A549 (cell line): ENCODE measurements around the gene ZIC1. TPM values are rescaled to one million over a fixed set of nuclear protein-coding genes. Genes with fewer than 3 reads are reported as not detected.

Experiments
- ATAC-seq, 2 experiments: fragments of 200-7000 bp in 1 of 2; fragments of >200 bp in 1 of 2; cut with Nextera tagmentation in 1 of 2; cut with Tn5 transposase in 1 of 2; 3 replicates each; pipeline versions ENCODE4 v1.8.0 to v1.9.1; 2018 to 2020; ENCODE audit warnings: mild to moderate bottlenecking in 1 of 2, moderate library complexity in 1 of 2
- CTCF ChIA-PET: fragments of 300-600 bp; sonication (Branson Sonifier 250); formaldehyde crosslinking; extraction: SDS; loops from one replicate; lab custom pipeline; 2021; ENCODE audit warnings: antibody characterized with exemption, inconsistent platforms; lab: Yijun Ruan, JAX
- POLR2A ChIA-PET: fragments of 350-600 bp; formaldehyde crosslinking; extraction: SDS; loops from one replicate; lab custom pipeline; 2021; ENCODE audit warnings: antibody characterized with exemption, inconsistent platforms; lab: Yijun Ruan, JAX
- DNase-seq, 2 experiments: peaks; one replicate each; pipeline versions ENCODE4 v3.0.0 to v3.0.0-alpha.2; 2011 to 2016; ENCODE audit warnings: low read depth in 1 of 2, low spot score in 1 of 2
- FAIRE-seq: peaks from 2 replicates; lab custom pipeline; 2011; peaks lifted over from hg19 to GRCh38; lab: Jason Lieb, UNC
- H3K27ac ChIP-seq, 2 experiments: fragments of >200 bp; sonication (Bioruptor Twin); formaldehyde crosslinking; 3 replicates each; pipeline ENCODE4 v1.5.1; 2016 to 2017
- H3K4me1 ChIP-seq: fragments of >200 bp; sonication (Bioruptor Twin); formaldehyde crosslinking; 3 replicates; pipeline ENCODE4 v1.6.1; 2016
- H3K4me2 ChIP-seq: fragments of >200 bp; sonication (Bioruptor Twin); formaldehyde crosslinking; 3 replicates; pipeline ENCODE4 v1.6.1; 2016
- H3K4me3 ChIP-seq: fragments of >200 bp; sonication (Bioruptor Twin); formaldehyde crosslinking; 3 replicates; pipeline ENCODE4 v1.5.1; 2016
- H3K9me3 ChIP-seq: fragments of >200 bp; sonication (Bioruptor Twin); formaldehyde crosslinking; 3 replicates; pipeline ENCODE4 v1.6.1; 2016
- EP300 ChIP-seq, 2 experiments: fragments of >200 bp; sonication (Bioruptor Twin); formaldehyde crosslinking; IDR thresholded peaks; 2 replicates in 1 of 2; 3 replicates in 1 of 2; pipeline ENCODE4 v1.6.1; 2016 to 2017
- FOXS1 ChIP-seq: fragments of 250-450 bp; sonication (Bioruptor Pico); IDR thresholded peaks from 2 replicates; pipeline ENCODE4 v1.5.0; 2020; ENCODE audit warnings: mild to moderate bottlenecking, moderate library complexity
- GATA3 ChIP-seq: IDR thresholded peaks from 2 replicates; pipeline ENCODE4 v1.6.1; 2012; ENCODE audit warnings: borderline replicate concordance
- MYC ChIP-seq: IDR thresholded peaks from 2 replicates; pipeline ENCODE4 v1.6.1; 2012; ENCODE audit warnings: mild to moderate bottlenecking, inconsistent platforms, low read length, improper control_type of control experiment, borderline replicate concordance
- NFE2L2 ChIP-seq: fragments of 150-350 bp; conservative IDR thresholded peaks from 2 replicates; pipeline ENCODE4 v1.6.1; 2014; ENCODE audit warnings: low read length
- NR3C1 ChIP-seq: fragments of >200 bp; sonication (Bioruptor Twin); formaldehyde crosslinking; IDR thresholded peaks from 3 replicates; pipeline ENCODE4 v1.6.1; 2017
- POLR2AphosphoS2 ChIP-seq: conservative IDR thresholded peaks from 2 replicates; pipeline ENCODE4 v1.6.1; 2012; ENCODE audit warnings: low read length, improper control_type of control experiment, inconsistent platforms
- RAD21 ChIP-seq, 2 experiments: fragments of >200 bp in 1 of 2; sonication (Bioruptor Twin) in 1 of 2; formaldehyde crosslinking in 1 of 2; IDR thresholded peaks in 1 of 2; conservative IDR thresholded peaks in 1 of 2; 2 replicates in 1 of 2; 3 replicates in 1 of 2; pipeline ENCODE4 v1.6.1; 2012 to 2018; ENCODE audit warnings: inconsistent platforms in 1 of 2
- WGBS: methylation state at CpG from one replicate; pipeline ENCODE4 v1.1.6; 2017; ENCODE audit errors: missing lambda C conversion rate; 5-methylcytosine and 5-hydroxymethylcytosine counted together
- polyA plus RNA-seq, 4 experiments: library from polyadenylated mRNA; depleted of rRNA in 3 of 4; stranded (reverse); fragments of >200 nt; fragmentation: RNase III in 1 of 4; extraction: RNeasy Plus Mini Kit Qiagen cat#74134 plus additional on column Dnase treatment in 1 of 4; gene quantifications; 2 replicates in 3 of 4; 3 replicates in 1 of 4; pipeline ENCODE4 v1.2.3, GENCODE V29; 2011 to 2017
- TF ChIP-seq, protein P1 (sequence below): fragments of 450-650 bp; IDR thresholded peaks from 2 replicates; pipeline ENCODE4 v1.6.1; 2014; ENCODE audit warnings: antibody characterized with exemption
- TF ChIP-seq, protein P2 (sequence below): IDR thresholded peaks from 2 replicates; pipeline ENCODE4 v1.6.1; 2012
- TF ChIP-seq, protein P3 (sequence below): IDR thresholded peaks from 2 replicates; pipeline ENCODE4 v1.6.1; 2012
- TF ChIP-seq, protein P4 (sequence below): fragments of >200 bp; sonication (Bioruptor Twin); formaldehyde crosslinking; IDR thresholded peaks from 2 replicates; pipeline ENCODE4 v1.6.1; 2016
- TF ChIP-seq, protein P5 (sequence below): IDR thresholded peaks from 2 replicates; pipeline ENCODE4 v1.6.1; 2012; ENCODE audit warnings: low read depth, borderline replicate concordance

ZIC1 gene
- polyA plus RNA-seq, 2 of the 4 experiments (the other 2 are of a cell fraction): 0.01 TPM; not detected in 1

DNA sequence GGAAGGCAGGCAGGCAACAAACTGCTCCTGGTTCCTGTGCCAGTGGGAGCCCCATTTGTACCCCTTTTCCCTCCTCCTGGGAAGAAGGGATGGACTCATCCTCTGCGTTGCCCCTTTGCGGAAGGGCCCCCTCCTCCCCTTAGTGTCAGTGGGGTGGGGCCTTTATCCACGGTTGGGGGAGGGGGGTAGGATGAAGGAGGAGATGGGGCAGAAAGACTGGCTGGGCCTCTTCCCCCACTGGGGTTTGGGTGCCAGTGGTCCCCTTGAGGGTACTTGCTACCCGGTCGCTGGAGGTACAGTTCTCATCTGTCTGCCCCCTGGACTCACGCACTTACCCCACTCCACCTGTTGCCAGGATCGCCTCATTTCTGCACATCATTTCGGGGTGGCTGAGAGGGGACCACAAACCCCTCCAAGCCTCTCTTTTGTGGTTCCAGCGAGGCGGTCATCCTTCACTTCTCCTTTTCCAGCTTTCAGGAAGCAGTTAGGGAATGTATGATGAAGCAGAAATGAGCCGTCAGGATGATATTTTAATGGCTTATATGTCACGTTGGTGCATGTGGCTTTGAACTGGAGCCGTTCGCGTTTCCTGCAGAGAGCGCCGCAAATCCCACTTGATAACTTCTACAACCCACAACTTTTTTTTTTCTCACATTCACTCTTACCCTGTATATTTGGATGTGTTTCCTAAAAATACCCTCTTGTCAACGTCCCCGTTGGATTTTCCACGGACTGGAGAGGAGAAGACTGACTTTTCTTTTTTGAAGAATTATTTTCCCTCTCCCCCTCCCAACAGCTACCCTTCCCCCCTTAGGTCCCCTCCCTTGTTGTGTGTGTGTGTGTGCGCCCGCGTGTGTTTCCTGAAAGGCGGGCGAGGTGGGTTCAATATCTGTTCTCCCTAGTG, 2.9 kb upstream of the ZIC1 start, which contains the start of gene ZIC4:
TSS of gene ZIC4 (minus strand) at position 516 of the 904 bp plus-strand sequence. CDS start 3,746 bp downstream, outside the sequence.
- H3K27ac ChIP-seq: no peak within 1 kb of the TSS
- TF ChIP-seq POLR2AphosphoS2 (no peak), RAD21 (conservative IDR thresholded peaks at IDR 0.05 in 1 of 2, IDR thresholded peaks at IDR 0.05 in 1 of 2) (no peak)
- TF ChIP-seq, all 56 proteins: peak for 0
- WGBS: 85% methylated on average over 25 of the region's 25 CpGs
- DNase-seq (no peak), FAIRE-seq (no peak), ATAC-seq (no peak)
- Histone ChIP-seq H3K4me3 (no peak within 1 kb of the TSS), H3K9me3 (no peaks in the 10 kb centered on the region), H3K4me2 (peak within 1 kb of the TSS; percentile 21; the same call in 1 of the 3 replicates), H3K4me1 (no peaks in the 10 kb centered on the region)
- POLR2A ChIA-PET: no interaction called here
- CTCF ChIA-PET: no interaction called here

DNA sequence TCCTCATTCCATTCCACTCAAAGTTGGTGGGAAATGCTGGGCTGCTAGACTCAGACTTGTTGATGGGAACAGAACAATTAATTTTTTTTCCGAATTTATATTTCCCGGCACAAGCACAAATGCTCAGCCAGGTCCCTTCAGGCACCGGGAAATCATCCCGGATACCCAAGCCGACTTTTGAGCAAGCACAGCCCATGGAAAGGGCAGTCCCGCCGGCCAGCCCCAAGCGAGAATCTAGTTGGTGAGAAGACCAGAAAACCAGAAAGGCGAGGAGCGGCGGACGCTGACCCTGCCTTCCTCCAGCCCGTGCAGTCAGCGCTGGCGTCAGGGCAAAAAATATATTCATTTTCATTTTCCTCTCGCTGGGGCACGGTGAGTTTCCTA, 2.1 kb upstream of the ZIC1 start:
- H3K27ac ChIP-seq: no peak overlapping the region
- DNase-seq: no peak
- H3K9me3 ChIP-seq: no peaks in the 10 kb centered on the region
- 45% methylated on average over 17 of the region's 17 CpGs for WGBS
- no peak overlapping the region for H3K4me3 ChIP-seq
- FAIRE-seq: no peak
- POLR2A ChIA-PET: no interaction called here
- TF ChIP-seq, protein P1, sequence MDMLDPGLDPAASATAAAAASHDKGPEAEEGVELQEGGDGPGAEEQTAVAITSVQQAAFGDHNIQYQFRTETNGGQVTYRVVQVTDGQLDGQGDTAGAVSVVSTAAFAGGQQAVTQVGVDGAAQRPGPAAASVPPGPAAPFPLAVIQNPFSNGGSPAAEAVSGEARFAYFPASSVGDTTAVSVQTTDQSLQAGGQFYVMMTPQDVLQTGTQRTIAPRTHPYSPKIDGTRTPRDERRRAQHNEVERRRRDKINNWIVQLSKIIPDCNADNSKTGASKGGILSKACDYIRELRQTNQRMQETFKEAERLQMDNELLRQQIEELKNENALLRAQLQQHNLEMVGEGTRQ: no peak
- TF ChIP-seq, protein P2, sequence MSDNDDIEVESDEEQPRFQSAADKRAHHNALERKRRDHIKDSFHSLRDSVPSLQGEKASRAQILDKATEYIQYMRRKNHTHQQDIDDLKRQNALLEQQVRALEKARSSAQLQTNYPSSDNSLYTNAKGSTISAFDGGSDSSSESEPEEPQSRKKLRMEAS: no peak
- TF ChIP-seq MYC: no peak
- TF ChIP-seq EP300 (IDR thresholded peaks at IDR 0.05): no peak
- TF ChIP-seq NR3C1: no peak
- no peak for TF ChIP-seq FOXS1 (CRISPR knock-in tag)
- TF ChIP-seq, protein P3, sequence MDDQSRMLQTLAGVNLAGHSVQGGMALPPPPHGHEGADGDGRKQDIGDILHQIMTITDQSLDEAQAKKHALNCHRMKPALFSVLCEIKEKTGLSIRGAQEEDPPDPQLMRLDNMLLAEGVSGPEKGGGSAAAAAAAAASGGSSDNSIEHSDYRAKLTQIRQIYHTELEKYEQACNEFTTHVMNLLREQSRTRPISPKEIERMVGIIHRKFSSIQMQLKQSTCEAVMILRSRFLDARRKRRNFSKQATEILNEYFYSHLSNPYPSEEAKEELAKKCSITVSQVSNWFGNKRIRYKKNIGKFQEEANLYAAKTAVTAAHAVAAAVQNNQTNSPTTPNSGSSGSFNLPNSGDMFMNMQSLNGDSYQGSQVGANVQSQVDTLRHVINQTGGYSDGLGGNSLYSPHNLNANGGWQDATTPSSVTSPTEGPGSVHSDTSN: no peak
- TF ChIP-seq POLR2AphosphoS2: no peak
- TF ChIP-seq, protein P4, sequence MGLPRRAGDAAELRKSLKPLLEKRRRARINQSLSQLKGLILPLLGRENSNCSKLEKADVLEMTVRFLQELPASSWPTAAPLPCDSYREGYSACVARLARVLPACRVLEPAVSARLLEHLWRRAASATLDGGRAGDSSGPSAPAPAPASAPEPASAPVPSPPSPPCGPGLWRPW: no peak
- TF ChIP-seq GATA3: no peak
- TF ChIP-seq, all 56 proteins: peak for 0
- CTCF ChIA-PET: no interaction called here
- ATAC-seq: no peak
- no peaks in the 10 kb centered on the region for H3K4me1 ChIP-seq
- peak overlapping the region; percentile 21; the same call in 1 of the 3 replicates for H3K4me2 ChIP-seq

DNA sequence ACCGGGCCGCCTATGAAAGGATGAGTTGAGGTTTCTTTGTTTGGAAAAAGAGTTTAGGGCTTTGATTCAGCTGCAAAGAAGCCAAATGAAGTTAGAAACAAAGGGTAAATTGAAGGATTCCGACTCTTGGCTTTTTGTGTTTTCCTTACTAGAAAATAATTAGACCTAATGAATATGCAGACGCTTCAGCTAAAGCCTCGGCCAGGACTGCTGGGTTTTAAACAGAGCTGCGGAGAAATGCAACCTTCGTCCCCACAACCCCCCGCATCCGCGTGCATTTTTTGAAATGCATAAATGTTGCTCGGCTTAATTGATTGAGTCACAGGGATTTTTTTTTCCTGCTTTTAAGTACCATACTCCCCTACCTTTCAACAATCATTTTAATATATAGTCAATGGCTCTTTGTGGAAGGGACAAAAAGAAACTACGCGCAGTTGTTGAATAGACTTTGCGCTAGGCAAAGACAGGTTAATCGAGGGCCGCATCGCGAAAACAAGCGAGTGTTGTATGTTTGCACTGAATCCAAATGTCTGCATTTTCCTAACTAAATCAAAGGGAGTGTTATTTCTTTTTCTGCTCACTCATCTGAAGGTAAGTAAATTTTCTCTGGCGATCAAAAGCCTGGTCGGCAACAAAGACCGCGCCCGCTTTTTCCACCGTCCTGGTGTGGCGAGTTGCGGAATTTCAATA, 1.5 kb upstream of the ZIC1 start:
- whole genome bisulfite sequencing: 76% methylated on average over 27 of the region's 27 CpGs
- Histone ChIP-seq H3K27ac (no peak overlapping the region), H3K4me3 (no peak overlapping the region), H3K9me3 (no peaks in the 10 kb centered on the region), H3K4me2 (peak overlapping the region; percentile 21; the same call in 1 of the 3 replicates), H3K4me1 (no peaks in the 10 kb centered on the region)
- DNase-seq: no peak
- no peak for ATAC-seq
- TF ChIP-seq, protein P5, sequence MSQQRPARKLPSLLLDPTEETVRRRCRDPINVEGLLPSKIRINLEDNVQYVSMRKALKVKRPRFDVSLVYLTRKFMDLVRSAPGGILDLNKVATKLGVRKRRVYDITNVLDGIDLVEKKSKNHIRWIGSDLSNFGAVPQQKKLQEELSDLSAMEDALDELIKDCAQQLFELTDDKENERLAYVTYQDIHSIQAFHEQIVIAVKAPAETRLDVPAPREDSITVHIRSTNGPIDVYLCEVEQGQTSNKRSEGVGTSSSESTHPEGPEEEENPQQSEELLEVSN: no peak
- no peak for TF ChIP-seq NFE2L2
- ChIA-PET POLR2A (no interaction called here), CTCF (no interaction called here)
- FAIRE-seq: no peak
